Measurements from ENCODE around the gene GRHL3.

Gene GRHL3

GRCh38 chr1:24317956-24318614 lies 1.1 kb upstream of the GRHL3 start:
- no peak for DNase-seq (ENCODE audit: low read depth in 2 of 2)

DNA sequence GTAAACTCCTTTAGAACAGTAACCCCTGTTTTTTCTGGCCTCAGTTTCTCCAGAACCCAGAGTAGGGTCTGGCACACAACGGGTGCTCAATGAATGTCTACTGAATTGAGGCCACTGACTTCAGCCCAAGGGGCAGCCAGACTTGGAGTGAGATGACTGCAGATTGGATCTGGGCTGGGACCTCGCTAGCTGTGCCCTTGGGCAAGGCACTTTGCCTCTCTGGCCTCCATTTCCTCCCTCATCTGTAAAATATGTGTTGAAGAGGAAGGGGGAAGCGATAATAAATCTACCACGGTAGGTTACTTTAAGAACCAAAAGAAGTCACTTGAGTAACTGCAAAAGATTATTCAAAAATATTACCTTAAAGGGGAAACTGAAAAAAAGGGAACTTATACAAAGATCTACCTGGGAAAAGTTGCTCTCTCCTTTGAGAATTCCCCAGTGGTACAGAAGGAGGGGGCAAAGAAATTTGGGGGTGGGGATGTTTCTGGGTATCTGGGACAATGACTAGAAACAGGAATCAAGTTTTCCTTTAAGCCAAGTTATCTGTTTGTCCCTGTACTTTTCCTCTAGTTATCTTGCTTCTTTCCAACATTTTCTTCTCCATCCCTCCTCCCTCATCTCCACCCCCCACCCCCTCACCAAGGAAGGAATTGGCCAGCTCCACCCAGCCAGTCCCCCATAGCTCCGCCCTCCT lies 394 bp upstream of the GRHL3 start:
- DNase-seq (ENCODE audit: low read depth in 2 of 2): no peak

- DNase-seq (ENCODE audit: low read depth in 2 of 2): no peak
Measured at GRCh38 chr1:24319962-24320361, 805 bp downstream of the GRHL3 start.

DNA sequence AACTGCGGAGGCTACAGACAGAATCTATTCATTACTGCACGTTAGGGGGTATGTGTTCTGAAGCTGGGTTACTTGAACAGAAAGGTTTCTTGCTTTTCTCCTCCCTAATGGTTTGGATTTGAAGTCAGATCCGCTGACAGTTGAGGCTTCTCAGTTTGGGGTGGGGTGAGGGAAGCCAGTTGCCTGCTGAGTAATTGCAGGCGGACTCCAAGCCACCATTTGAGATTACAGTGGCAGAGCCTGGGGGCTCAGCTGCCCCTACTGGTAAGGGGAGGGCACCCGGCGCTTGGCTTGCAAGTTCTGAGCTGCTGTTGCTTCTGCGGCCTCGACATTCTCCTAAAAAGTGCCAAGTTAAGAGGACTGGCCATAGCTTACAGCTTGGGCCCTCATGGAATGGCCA lies 2.0 kb downstream of the GRHL3 start:
- no peak for DNase-seq (ENCODE audit: low read depth in 2 of 2)

DNA sequence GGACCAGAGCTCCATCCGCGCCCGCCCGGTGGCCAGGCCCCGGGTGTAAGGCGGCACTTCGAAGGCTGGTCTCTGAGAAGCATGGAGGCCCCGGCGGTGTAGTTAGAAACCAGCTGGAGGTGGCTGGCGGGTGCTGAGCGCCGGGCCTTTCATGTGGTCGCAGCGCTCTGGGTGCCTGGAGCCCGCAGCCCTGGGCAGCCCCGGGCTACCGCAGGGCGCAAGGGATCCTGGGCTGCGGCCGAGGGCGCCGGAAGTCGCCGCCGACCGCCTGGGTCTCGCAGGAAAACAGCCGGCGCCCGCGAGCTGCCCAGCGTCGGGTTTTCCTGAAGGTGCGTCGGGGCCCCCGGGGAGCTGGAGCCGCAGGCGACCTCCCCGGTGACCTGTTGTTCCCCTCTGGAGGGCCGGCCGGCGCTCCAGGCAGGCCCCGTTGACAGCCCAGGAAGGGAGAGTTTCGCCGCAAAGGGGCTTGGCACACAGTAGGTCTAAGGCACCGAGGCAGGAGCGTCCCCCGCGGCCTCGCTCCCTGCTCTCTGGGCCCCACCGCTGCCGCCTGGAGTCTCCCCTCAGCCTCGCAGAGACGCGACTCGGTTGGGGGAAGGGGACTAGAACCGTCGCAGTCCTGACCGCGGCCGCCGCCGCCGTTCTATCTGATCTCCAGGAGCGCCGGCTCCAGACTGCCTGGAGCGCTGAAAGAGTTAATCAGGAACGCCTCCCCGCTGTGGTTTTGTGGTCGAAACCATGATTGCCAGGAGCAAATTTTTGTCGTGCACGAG lies 2.7 kb downstream of the GRHL3 start:
- peak; percentile 9 to 21 for DNase-seq (ENCODE audit: low read depth in 2 of 2)

DNA sequence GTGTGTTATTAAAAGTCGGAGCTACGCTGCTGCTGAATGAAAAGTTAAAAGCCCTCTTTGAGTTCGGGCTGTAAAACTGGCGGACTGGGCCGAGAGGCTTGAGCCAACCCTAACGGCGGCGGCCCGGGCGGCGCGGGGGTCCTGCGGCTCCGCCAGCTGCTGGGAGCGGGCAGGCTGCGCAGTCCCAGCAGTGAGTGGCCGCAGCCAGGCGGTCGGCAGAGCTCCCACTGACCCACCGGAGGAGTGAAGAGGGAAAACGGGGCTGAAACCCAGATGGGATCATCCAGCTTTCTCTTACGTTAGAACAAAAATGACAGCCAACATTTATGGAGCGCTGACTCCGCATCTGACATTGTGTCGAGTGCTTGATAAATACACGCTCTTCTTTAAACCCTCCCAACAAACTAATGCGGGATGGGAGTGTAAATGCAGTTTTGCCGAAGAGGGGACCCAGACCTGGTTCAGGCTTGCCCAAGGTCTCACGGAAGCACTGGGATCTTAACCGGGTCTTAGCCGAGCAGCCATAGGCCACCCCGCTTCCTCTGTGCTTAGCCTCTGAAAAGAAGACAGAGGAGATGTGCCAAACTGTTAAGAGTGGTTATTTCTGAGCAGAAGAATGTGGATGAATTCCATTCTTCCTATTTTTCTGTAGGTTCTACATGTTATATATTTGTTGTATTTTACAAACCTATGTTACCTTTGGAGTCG lies 3.5 kb downstream of the GRHL3 start:
- DNase-seq (ENCODE audit: low read depth in 2 of 2): no peak

- DNase-seq (ENCODE audit: low read depth in 2 of 2): no peak
Measured at GRCh38 chr1:24323281-24323680, 4.1 kb downstream of the GRHL3 start.

DNA sequence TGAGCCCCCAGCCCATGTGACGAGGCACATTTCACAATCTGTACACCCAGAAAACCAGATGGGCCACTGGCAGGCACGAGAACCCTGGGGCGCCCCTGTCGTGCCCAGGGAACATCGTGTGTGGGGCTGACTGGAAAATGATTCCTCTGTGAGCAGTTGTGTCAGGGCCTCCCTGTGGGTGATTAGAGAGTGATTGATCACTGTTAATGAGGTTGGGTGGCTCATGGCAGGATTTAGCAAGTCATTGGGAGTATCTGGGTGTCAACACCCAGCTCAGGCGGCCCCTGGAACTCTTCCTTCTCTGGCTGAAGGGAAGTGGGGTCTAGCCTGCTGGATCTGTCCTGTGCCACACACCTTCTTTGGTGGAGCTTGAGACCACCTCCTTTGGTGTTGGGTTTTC lies 5.7 kb downstream of the GRHL3 start:
- DNase-seq (ENCODE audit: low read depth in 2 of 2): no peak

- DNase-seq (ENCODE audit: low read depth in 2 of 2): no peak
Measured at GRCh38 chr1:24325587-24326449, 6.7 kb downstream of the GRHL3 start.

- DNase-seq (ENCODE audit: low read depth in 2 of 2): no peak
Measured at GRCh38 chr1:24327486-24327885, 8.3 kb downstream of the GRHL3 start.

DNA sequence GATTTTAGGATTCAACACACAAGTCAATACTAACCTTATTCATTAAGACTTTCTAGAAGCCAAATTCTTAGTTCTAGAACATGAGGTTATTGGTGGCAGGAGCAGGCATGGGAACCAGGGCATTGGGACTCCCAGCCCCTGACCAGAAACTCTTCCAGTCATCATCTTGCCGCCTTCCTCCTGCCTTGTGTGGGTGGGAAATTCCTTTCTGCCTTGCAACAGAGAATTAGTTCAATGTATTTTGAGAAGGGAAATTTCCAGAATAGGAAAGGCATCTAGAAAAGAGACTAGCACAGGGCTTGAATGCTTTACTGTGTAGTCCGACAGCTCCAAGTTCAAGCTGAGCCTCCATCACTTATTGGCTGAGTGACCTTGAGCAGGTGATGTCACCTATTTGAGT lies 8.7 kb downstream of the GRHL3 start:
- no peak for DNase-seq (ENCODE audit: low read depth in 2 of 2)

GRCh38 chr1:24329331-24329730 lies 10.2 kb downstream of the GRHL3 start:
- DNase-seq (ENCODE audit: low read depth in 2 of 2): no peak

GRCh38 chr1:24329797-24330543 lies 10.8 kb downstream of the GRHL3 start:
- DNase-seq (ENCODE audit: low read depth in 2 of 2): no peak

DNA sequence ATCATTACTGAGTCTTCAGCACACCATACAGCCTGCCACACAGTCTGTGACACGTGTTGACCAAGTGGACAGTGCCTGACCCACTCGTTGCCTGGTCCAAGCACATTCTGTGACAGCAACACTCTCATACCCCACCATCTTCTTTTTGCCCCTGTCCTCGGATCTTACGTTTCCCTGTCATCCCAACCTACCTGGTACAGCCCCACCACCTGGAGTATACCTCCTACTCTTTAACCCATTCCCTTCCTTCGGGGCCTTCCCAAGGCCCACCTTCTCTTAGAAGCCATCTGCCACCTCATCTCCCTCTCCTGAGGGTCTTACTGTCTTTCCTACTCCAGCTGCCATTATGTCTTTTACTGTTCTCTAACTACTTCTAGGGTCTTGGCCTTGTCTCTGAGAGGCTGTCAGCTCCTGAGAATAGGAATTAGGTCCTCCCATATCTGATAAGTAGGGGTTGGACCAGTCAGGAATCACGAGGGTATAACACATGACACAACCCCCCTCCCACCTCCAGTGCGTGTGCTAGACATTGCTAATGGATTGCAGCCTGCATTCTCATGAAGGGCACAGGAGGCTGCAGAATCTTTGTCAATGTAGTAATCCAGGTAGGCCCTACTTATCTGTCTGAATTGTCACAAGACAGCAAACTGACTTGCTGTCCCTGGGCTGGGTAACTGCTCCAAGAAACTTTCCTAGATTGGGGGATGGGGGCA lies 13.0 kb downstream of the GRHL3 start:
- DNase-seq (ENCODE audit: low read depth in 2 of 2): no peak

GRCh38 chr1:24336075-24336474 lies 16.9 kb downstream of the GRHL3 start:
- DNase-seq (ENCODE audit: low read depth in 2 of 2): no peak

DNA sequence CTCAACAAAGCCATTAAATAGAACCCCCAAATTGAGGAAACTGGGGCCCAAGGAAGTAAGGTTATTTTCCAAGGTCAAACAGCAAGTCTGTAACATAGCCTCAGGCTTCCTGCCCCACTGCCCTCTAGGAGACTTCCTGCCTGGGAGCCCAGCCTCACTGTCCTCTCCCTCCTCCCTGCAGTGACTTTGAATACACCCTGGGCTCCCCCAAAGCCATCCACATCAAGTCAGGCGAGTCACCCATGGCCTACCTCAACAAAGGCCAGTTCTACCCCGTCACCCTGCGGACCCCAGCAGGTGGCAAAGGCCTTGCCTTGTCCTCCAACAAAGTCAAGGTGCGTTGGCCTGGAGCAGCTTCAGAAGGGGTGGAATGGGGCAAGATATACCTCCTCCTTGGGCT lies 18.3 kb downstream of the GRHL3 start:
- DNase-seq (ENCODE audit: low read depth in 2 of 2): no peak

- DNase-seq (ENCODE audit: low read depth in 2 of 2): no peak
Measured at GRCh38 chr1:24338447-24338846, 19.3 kb downstream of the GRHL3 start.

DNA sequence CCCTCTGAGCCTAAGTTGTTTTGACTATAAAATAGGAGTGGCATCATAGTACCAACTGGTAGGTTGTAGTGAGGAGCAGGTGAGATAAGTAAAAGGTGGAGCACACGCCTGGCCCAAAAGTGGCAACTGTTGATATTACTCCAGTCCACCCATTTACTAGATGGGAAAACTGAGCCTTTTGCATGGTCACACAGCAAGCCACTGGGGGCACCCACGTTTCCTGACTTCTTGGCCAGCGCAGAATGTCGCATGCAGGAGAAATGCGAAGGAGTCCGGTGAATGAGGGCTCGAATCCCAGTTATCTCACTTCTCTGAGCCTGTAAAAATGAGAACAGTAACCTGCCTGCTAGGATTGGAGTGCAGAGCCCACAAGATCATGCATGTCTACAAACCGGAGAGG lies 20.8 kb downstream of the GRHL3 start:
- DNase-seq (ENCODE audit: low read depth in 2 of 2): no peak

DNA sequence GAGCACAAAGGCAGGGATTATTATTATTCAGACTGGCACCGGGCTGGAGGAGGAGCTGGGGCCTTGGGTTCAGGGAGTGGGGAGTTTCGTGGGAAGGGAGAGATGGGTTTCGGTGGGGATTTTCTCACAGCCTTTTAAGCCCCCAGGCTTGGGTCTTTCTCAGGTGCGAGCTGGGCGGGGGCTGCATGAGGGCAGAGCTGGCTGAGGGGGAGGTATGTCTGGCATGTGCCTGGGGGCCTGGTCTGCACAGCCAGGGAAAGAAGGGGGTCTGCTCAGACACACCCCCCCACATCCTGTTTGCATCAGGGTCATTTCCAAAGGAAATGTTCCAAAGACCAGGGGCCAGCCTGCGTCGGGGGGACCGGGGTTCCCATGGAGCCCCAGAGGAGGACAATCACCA lies 21.6 kb downstream of the GRHL3 start:
- DNase-seq (ENCODE audit: low read depth in 2 of 2): no peak

DNA sequence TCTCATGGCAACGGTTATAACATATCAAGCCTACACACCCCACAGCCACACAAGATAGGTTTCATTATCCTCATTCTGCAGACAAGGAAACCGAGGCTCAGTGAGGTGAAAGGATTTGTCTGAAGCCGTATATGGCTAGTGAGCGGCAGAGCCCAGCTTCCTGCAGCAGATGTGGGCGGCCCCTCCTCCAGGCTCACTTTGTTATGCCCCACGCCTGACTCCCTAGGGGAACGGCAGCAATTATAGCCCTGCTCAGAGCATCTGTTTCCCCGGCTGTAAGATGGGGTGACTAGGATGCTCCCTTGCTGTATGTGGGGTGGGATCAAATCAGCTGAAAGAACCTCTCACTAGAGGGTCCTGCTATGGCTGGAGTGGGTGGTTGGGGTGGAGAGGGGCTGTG lies 22.1 kb downstream of the GRHL3 start:
- DNase-seq (ENCODE audit: low read depth in 2 of 2): no peak
